OCI-LY7 (cell line): ENCODE results near the gene DYNLT2B. TPM values are rescaled to one million over a fixed set of nuclear protein-coding genes. Genes with fewer than 3 reads are reported as not detected.
A peak's percentile ranks its signal among the peaks of the same experiment; 100 is the strongest.
"Not testable (repeated sequence)": the region's sequence is repeated elsewhere in the genome, so short reads cannot be mapped to it uniquely, and the experiment has no call there.

ENCODE experiments used
- BruUV-seq: library from RNA; stranded (reverse); fragments of 400-500 nt; replicated peaks from 2 replicates; lab custom pipeline; 2021; lab: Mats Ljungman, UMichigan
- CTCF ChIA-PET: fragments of 300-600 bp; sonication (Branson Sonifier 250); formaldehyde crosslinking; loops from one replicate; lab custom pipeline; 2022; ENCODE audit warnings: antibody characterized with exemption; ENCODE audit not compliant: unreplicated experiment; lab: Charles Lee
- POLR2A ChIA-PET: fragments of 300-600 bp; sonication (Branson Sonifier 250); formaldehyde crosslinking; loops from one replicate; lab custom pipeline; 2022; ENCODE audit warnings: antibody characterized with exemption; lab: Charles Lee
- DNase-seq: peaks from one replicate; pipeline ENCODE4 v3.0.0-alpha.2; 2015; ENCODE audit warnings: low spot score
- H2AFZ ChIP-seq: fragments of 200-600 bp; sonication (generic), shearing (Covaris generic); 2 replicates; pipeline ENCODE4 v1.6.1; 2014; ENCODE audit warnings: mild to moderate bottlenecking, antibody characterized with exemption, low read length, moderate library complexity
- H3K27ac ChIP-seq: fragments of 200-600 bp; sonication (generic); 2 replicates; pipeline ENCODE4 v1.5.1; 2014; ENCODE audit warnings: mixed run types, low read depth, mild to moderate bottlenecking, moderate library complexity, low read length, inconsistent platforms; ENCODE audit not compliant: poor library complexity, severe bottlenecking
- H3K36me3 ChIP-seq: fragments of 200-600 bp; sonication (generic); 2 replicates; pipeline ENCODE4 v1.6.1; 2014; ENCODE audit warnings: mild to moderate bottlenecking, antibody characterized with exemption, low read length, moderate library complexity, mixed read lengths; ENCODE audit not compliant: insufficient read depth
- H3K4me1 ChIP-seq: fragments of 200-600 bp; sonication (generic); 2 replicates; pipeline ENCODE4 v1.5.1; 2014; ENCODE audit warnings: mild to moderate bottlenecking, low read length; ENCODE audit not compliant: insufficient read depth, poor library complexity, severe bottlenecking
- H3K4me2 ChIP-seq: fragments of 200-600 bp; sonication (generic); 2 replicates; pipeline ENCODE4 v1.6.1; 2014; ENCODE audit warnings: mild to moderate bottlenecking, low read length
- H3K4me3 ChIP-seq: fragments of 200-600 bp; sonication (generic); 2 replicates; pipeline ENCODE4 v1.5.1; 2014; ENCODE audit warnings: mild to moderate bottlenecking, low read depth, low read length; ENCODE audit not compliant: poor library complexity, severe bottlenecking
- H3K79me2 ChIP-seq: fragments of 200-600 bp; sonication (generic); 2 replicates; pipeline ENCODE4 v1.6.1; 2016; ENCODE audit warnings: low read depth, mild to moderate bottlenecking, low read length, moderate library complexity, mixed read lengths; ENCODE audit not compliant: insufficient read depth
- H3K9me2 ChIP-seq: fragments of 200-600 bp; sonication (generic); 2 replicates; pipeline ENCODE4 v1.6.1; 2016; ENCODE audit warnings: mild to moderate bottlenecking, low read length, mixed read lengths; ENCODE audit not compliant: insufficient read depth
- H3K9me3 ChIP-seq: fragments of 200-600 bp; sonication (generic); 2 replicates; pipeline ENCODE4 v1.6.1; 2014; ENCODE audit warnings: mild to moderate bottlenecking, mixed run types, low read length, mixed read lengths
- H4K20me1 ChIP-seq: fragments of 200-600 bp; sonication (generic); 2 replicates; pipeline ENCODE4 v1.6.1; 2014; ENCODE audit warnings: mild to moderate bottlenecking, antibody characterized with exemption, low read length, moderate library complexity, mixed read lengths; ENCODE audit not compliant: insufficient read depth
- CTCF ChIP-seq: fragments of 200-600 bp; sonication (generic); conservative IDR thresholded peaks from 2 replicates; pipeline ENCODE4 v1.5.1; 2014; ENCODE audit warnings: mild to moderate bottlenecking, antibody characterized with exemption, low read length, moderate library complexity, mixed read lengths
- EZH2phosphoT487 ChIP-seq: fragments of 200-600 bp; sonication (generic); IDR thresholded peaks from 2 replicates; pipeline ENCODE4 v1.6.1; 2018; ENCODE audit warnings: low read depth, borderline replicate concordance, mild to moderate bottlenecking, mixed run types, antibody characterized with exemption, low read length, moderate library complexity, mixed read lengths
- intact Hi-C: fragments of 100-400 bp; cut with micrococcal nuclease; formaldehyde crosslinking; loops from one replicate; pipeline ENCODE4 v1.10.0; 2022; ENCODE audit not compliant: unreplicated experiment
- total RNA-seq, 2 experiments: library from RNA; depleted of rRNA in 1 of 2; stranded (reverse); fragments of >200 nt in 1 of 2; shearing (Covaris generic) in 1 of 2; gene quantifications; 2 replicates each; pipeline ENCODE4 v1.2.3, GENCODE V29; 2014 to 2022

Gene DYNLT2B
- total RNA-seq, 2 experiments from 2014 or later, result 17.9 to 21.5 TPM

DNA sequence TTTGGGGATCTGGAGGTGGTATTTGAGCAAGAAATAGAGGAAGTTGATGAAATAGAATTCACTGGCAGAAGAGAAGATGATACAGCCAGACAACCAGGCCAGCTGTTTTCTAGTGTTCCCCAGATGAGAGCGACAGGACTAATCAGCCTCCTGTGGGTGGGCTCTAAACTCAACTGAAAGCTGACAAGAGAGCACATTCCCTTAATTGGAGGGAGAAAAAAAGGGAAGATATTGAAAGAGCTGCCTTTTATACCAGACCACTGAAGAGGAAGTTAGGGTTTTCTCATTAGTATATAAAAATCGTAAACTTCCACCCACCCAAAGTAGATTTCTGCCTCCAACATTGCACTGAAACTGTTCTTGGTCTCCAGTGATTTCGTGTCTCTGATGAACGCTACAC lies 26.6 kb upstream of the DYNLT2B start:
- no peak for TF ChIP-seq CTCF
- TF ChIP-seq EZH2phosphoT487, result no peak
- peaks cover 7% of the 10 kb centered on the region for H3K4me1 ChIP-seq
- no peak for DNase-seq
- no TSS peak for BruUV-seq
- ChIA-PET POLR2A (no interaction called here), CTCF (no interaction called here)
- no peak overlapping the region for H3K27ac ChIP-seq
- H3K9me2 ChIP-seq, result no peaks in the 10 kb centered on the region
- H3K79me2 ChIP-seq, result no peaks in the 10 kb centered on the region
- H3K4me2 ChIP-seq, result peak overlapping the region; percentile 6; the same call in 1 of the 2 replicates
- intact Hi-C loops, result no loop called here
- no peak overlapping the region for H3K4me3 ChIP-seq
- no peak overlapping the region for H2AFZ ChIP-seq
- no peaks in the 10 kb centered on the region for H3K36me3 ChIP-seq
- H3K9me3 ChIP-seq, result no peaks in the 10 kb centered on the region
- no peaks in the 10 kb centered on the region for H4K20me1 ChIP-seq

DNA sequence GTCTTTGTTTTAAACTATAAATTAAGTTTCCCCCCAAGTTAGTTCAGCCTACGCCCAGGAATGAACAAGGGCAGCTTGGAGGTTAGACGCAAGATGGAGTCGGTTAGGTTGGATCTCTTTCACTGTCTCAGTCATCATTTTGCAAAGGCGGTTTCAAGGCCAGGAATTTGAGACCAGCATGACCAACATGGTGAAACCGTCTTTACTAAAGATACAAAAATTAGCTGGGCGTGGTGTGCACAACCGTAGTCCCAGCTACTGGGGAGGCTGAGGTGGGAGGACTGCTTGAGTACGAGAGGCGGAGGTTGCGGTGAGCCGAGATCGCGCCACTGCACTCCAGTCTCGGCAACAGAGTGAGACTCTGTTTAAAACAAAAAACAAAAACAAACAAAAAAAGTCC lies 25.9 kb upstream of the DYNLT2B start:
- CTCF ChIA-PET, BruUV-seq, H3K4me3 ChIP-seq, H3K79me2 ChIP-seq, DNase-seq, H4K20me1 ChIP-seq, H3K9me3 ChIP-seq, H3K4me1 ChIP-seq, intact Hi-C loops, H3K36me3 ChIP-seq, H3K4me2 ChIP-seq, H3K27ac ChIP-seq, POLR2A ChIA-PET, H3K9me2 ChIP-seq, H2AFZ ChIP-seq: not testable (repeated sequence)

DNA sequence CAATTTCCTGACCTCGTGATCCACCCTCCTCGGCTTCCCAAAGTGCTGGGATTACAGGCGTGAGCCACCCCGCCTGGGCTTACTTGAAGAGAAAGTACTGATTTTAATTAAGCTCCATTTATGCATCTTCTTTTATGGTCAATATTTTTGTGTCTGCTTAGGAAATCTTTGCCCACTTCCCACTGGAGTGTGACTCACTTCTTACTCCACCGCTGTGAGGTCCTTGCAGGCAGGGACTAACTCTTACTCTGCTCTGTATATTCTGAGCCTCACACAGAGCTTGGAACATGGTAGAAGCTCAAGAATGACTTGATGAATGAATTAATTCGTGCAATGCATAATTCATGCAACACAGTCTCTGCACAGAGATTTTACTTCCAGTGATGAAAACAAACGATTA lies 23.1 kb upstream of the DYNLT2B start:
- no peaks in the 10 kb centered on the region for H4K20me1 ChIP-seq
- CTCF ChIA-PET, result no interaction called here

More for the DNA sequence above, 23.1 kb upstream of the DYNLT2B start:
- no peak overlapping the region for H3K27ac ChIP-seq
- intact Hi-C loops, result no loop called here
- no peaks in the 10 kb centered on the region for H3K9me2 ChIP-seq
- no peak overlapping the region for H3K4me2 ChIP-seq
- H3K9me3 ChIP-seq, result no peaks in the 10 kb centered on the region
- DNase-seq, result no peak
- no peak overlapping the region for H3K4me3 ChIP-seq
- POLR2A ChIA-PET, result interaction anchor here (0.9 kb wide), 1 partner anchor 8 kb away, joined by 5 read pairs; no protein-coding TSS in a partner anchor
- BruUV-seq, result no TSS peak
- no peaks in the 10 kb centered on the region for H3K79me2 ChIP-seq
- peaks cover 7% of the 10 kb centered on the region for H3K4me1 ChIP-seq
- TF ChIP-seq CTCF (no peak), EZH2phosphoT487 (no peak)
- H3K36me3 ChIP-seq, result no peaks in the 10 kb centered on the region
- no peak overlapping the region for H2AFZ ChIP-seq
